ENCODE data around the gene SLC52A1.
"Not testable (repeated sequence)": the region's sequence is repeated elsewhere in the genome, so short reads cannot be mapped to it uniquely, and the experiment has no call there.

SLC52A1 gene

GRCh38 chr17:5077781-5078105 lies 42.5 kb upstream of the SLC52A1 start:
- H3K4me3 ChIP-seq (ENCODE audit: low read length) = peak overlapping the region; percentile 74
- H3K27ac ChIP-seq (ENCODE audit: low read depth, low read length) = peak overlapping the region; percentile 38; the same call in 1 of the 2 replicates
- H3K4me1 ChIP-seq (ENCODE audit: control insufficient read depth, low read length) = peaks cover 18% of the 10 kb centered on the region
- H3K79me2 ChIP-seq (ENCODE audit: control insufficient read depth, low read length) = peaks cover 6% of the 10 kb centered on the region; the same call in 1 of the 2 replicates
- H3K9me2 ChIP-seq (replicated peaks; ENCODE audit: control insufficient read depth, low read length) = no peaks in the 10 kb centered on the region
- H3K9me3 ChIP-seq (ENCODE audit: control insufficient read depth, insufficient read depth, low read length) = no peaks in the 10 kb centered on the region
- peaks cover 5% of the 10 kb centered on the region for H3F3A ChIP-seq (ENCODE audit: control insufficient read depth, insufficient read depth)
- H3K36me3 ChIP-seq (ENCODE audit: control insufficient read depth, low read length) = no peaks in the 10 kb centered on the region
- no peak for TF ChIP-seq CTCF (IDR thresholded peaks at IDR 0.05; ENCODE audit: low read depth, low read length, poor library complexity, severe bottlenecking)
- no peaks in the 10 kb centered on the region for H4K20me1 ChIP-seq (ENCODE audit: control insufficient read depth, insufficient read depth, low read depth, low read length)
- no peaks in the 10 kb centered on the region for H3K27me3 ChIP-seq (ENCODE audit: control insufficient read depth, low read length)
- peak overlapping the region; percentile 89 for H3K4me2 ChIP-seq (ENCODE audit: low read length)

- H3F3A ChIP-seq (ENCODE audit: control insufficient read depth, insufficient read depth); H3K79me2 ChIP-seq (ENCODE audit: control insufficient read depth, low read length); H3K27ac ChIP-seq (ENCODE audit: low read depth, low read length); H3K36me3 ChIP-seq (ENCODE audit: control insufficient read depth, low read length); H4K20me1 ChIP-seq (ENCODE audit: control insufficient read depth, insufficient read depth, low read depth, low read length); H3K27me3 ChIP-seq (ENCODE audit: control insufficient read depth, low read length); H3K9me3 ChIP-seq (ENCODE audit: control insufficient read depth, insufficient read depth, low read length); H3K4me2 ChIP-seq (ENCODE audit: low read length); H3K9me2 ChIP-seq (replicated peaks; ENCODE audit: control insufficient read depth, low read length); H3K4me3 ChIP-seq (ENCODE audit: low read length): not testable (repeated sequence)
- peaks cover 18% of the 10 kb centered on the region for H3K4me1 ChIP-seq (ENCODE audit: control insufficient read depth, low read length)
Measured at GRCh38 chr17:5077275-5077674, 42.0 kb upstream of the SLC52A1 start.

GRCh38 chr17:5075472-5075871 lies 40.2 kb upstream of the SLC52A1 start:
- peaks cover 18% of the 10 kb centered on the region for H3K4me1 ChIP-seq (ENCODE audit: control insufficient read depth, low read length)
- not testable (repeated sequence) for H4K20me1 ChIP-seq (ENCODE audit: control insufficient read depth, insufficient read depth, low read depth, low read length); H3K27ac ChIP-seq (ENCODE audit: low read depth, low read length); H3K27me3 ChIP-seq (ENCODE audit: control insufficient read depth, low read length); H3K9me3 ChIP-seq (ENCODE audit: control insufficient read depth, insufficient read depth, low read length); H3K79me2 ChIP-seq (ENCODE audit: control insufficient read depth, low read length); H3K9me2 ChIP-seq (replicated peaks; ENCODE audit: control insufficient read depth, low read length); H3K36me3 ChIP-seq (ENCODE audit: control insufficient read depth, low read length); H3K4me3 ChIP-seq (ENCODE audit: low read length); H3F3A ChIP-seq (ENCODE audit: control insufficient read depth, insufficient read depth); H3K4me2 ChIP-seq (ENCODE audit: low read length)

- H4K20me1 ChIP-seq (ENCODE audit: control insufficient read depth, insufficient read depth, low read depth, low read length) = no peaks in the 10 kb centered on the region
- H3K27me3 ChIP-seq (ENCODE audit: control insufficient read depth, low read length) = no peaks in the 10 kb centered on the region
- no peaks in the 10 kb centered on the region for H3K4me1 ChIP-seq (ENCODE audit: control insufficient read depth, low read length)
- no peak for TF ChIP-seq EZH2phosphoT487 (IDR thresholded peaks at IDR 0.05; ENCODE audit: borderline replicate concordance, low read length)
- no peak for TF ChIP-seq CTCF (IDR thresholded peaks at IDR 0.05; ENCODE audit: low read depth, low read length, poor library complexity, severe bottlenecking)
- no peaks in the 10 kb centered on the region for H3K79me2 ChIP-seq (ENCODE audit: control insufficient read depth, low read length)
- no peak overlapping the region for H3K4me2 ChIP-seq (ENCODE audit: low read length)
- H3F3A ChIP-seq (ENCODE audit: control insufficient read depth, insufficient read depth) = no peaks in the 10 kb centered on the region
- no peak overlapping the region for H3K27ac ChIP-seq (ENCODE audit: low read depth, low read length)
- no peaks in the 10 kb centered on the region for H3K9me3 ChIP-seq (ENCODE audit: control insufficient read depth, insufficient read depth, low read length)
- no peak overlapping the region for H3K4me3 ChIP-seq (ENCODE audit: low read length)
- no peaks in the 10 kb centered on the region for H3K9me2 ChIP-seq (replicated peaks; ENCODE audit: control insufficient read depth, low read length)
- no peaks in the 10 kb centered on the region for H3K36me3 ChIP-seq (ENCODE audit: control insufficient read depth, low read length)
Measured at GRCh38 chr17:5069724-5070123, 34.5 kb upstream of the SLC52A1 start.
